MM.1S (cell line): ENCODE results near the gene MYO16.

ENCODE experiments used
- DNase-seq: peaks from one replicate; pipeline ENCODE4 v3.0.0-alpha.2; 2015
- H2AFZ ChIP-seq: fragments of 300-600 bp; sonication (generic); 2 replicates; pipeline ENCODE4 v1.6.0; 2016; ENCODE audit warnings: antibody characterized with exemption, low read length
- H3F3A ChIP-seq: fragments of 300-600 bp; sonication (generic); 2 replicates; pipeline ENCODE4 v1.6.1; 2016; ENCODE audit warnings: mild to moderate bottlenecking, antibody characterized with exemption, low read length, moderate library complexity, mixed read lengths; ENCODE audit not compliant: insufficient read depth
- H3K27ac ChIP-seq: fragments of 300-600 bp; sonication (generic); 2 replicates; pipeline ENCODE4 v1.5.1; 2016; ENCODE audit warnings: mild to moderate bottlenecking, low read length
- H3K27me3 ChIP-seq: fragments of 300-600 bp; sonication (generic); replicated peaks from 2 replicates; pipeline ENCODE4 v1.6.0; 2016; ENCODE audit warnings: low read length; ENCODE audit not compliant: insufficient read depth
- H3K36me3 ChIP-seq: fragments of 300-600 bp; sonication (generic); replicated peaks from 2 replicates; pipeline ENCODE4 v1.6.1; 2016; ENCODE audit warnings: mild to moderate bottlenecking, low read length, mixed read lengths; ENCODE audit not compliant: insufficient read depth
- H3K4me1 ChIP-seq: fragments of 300-600 bp; sonication (generic); 2 replicates; pipeline ENCODE4 v1.6.1; 2016; ENCODE audit warnings: low read length, mixed read lengths
- H3K4me2 ChIP-seq: fragments of 300-600 bp; sonication (generic); 2 replicates; pipeline ENCODE4 v1.6.0; 2016; ENCODE audit warnings: low read depth, low read length
- H3K4me3 ChIP-seq: fragments of 300-600 bp; sonication (generic); 2 replicates; pipeline ENCODE4 v1.5.1; 2016; ENCODE audit warnings: low read length, mixed read lengths
- H3K79me2 ChIP-seq: fragments of 300-600 bp; sonication (generic); 2 replicates; pipeline ENCODE4 v1.6.1; 2016; ENCODE audit warnings: mixed run types, low read length, mixed read lengths
- H3K9ac ChIP-seq: fragments of 300-600 bp; sonication (generic); 2 replicates; pipeline ENCODE4 v1.6.1; 2016; ENCODE audit warnings: low read length, mixed read lengths
- H3K9me2 ChIP-seq: fragments of 300-600 bp; sonication (generic); replicated peaks from 2 replicates; pipeline ENCODE4 v1.6.1; 2016; ENCODE audit warnings: mild to moderate bottlenecking, low read length, mixed read lengths; ENCODE audit not compliant: insufficient read depth
- H3K9me3 ChIP-seq: fragments of 300-600 bp; sonication (generic); replicated peaks from 2 replicates; pipeline ENCODE4 v1.6.1; 2016; ENCODE audit warnings: mild to moderate bottlenecking, low read length, mixed read lengths; ENCODE audit not compliant: insufficient read depth
- H4K20me1 ChIP-seq: fragments of 300-600 bp; sonication (generic); 2 replicates; pipeline ENCODE4 v1.6.1; 2016; ENCODE audit warnings: mild to moderate bottlenecking, low read length, moderate library complexity, mixed read lengths; ENCODE audit not compliant: insufficient read depth
- CTCF ChIP-seq: fragments of 300-600 bp; sonication (generic); IDR thresholded peaks from 2 replicates; pipeline ENCODE4 v1.5.1; 2016; ENCODE audit warnings: antibody characterized with exemption, low read length, mixed read lengths
- EZH2 ChIP-seq: fragments of 300-600 bp; sonication (generic); optimal IDR thresholded peaks from 2 replicates; pipeline ENCODE3; 2017; ENCODE audit warnings: low read depth, mild to moderate bottlenecking, antibody characterized with exemption, low read length, mixed read lengths
- EZH2phosphoT487 ChIP-seq: fragments of 300-600 bp; sonication (generic); IDR thresholded peaks from 2 replicates; pipeline ENCODE4 v1.6.1; 2018; ENCODE audit warnings: antibody characterized with exemption, low read length

Gene MYO16

GRCh38 chr13:108950333-108951010, 321.1 kb downstream of the MYO16 start:
- H3K27ac ChIP-seq = no peak overlapping the region
- no peaks in the 10 kb centered on the region for H3K9me3 ChIP-seq
- H3K79me2 ChIP-seq = no peaks in the 10 kb centered on the region
- no peaks in the 10 kb centered on the region for H3K36me3 ChIP-seq
- no peak for DNase-seq
- no peaks in the 10 kb centered on the region for H4K20me1 ChIP-seq
- H3K9ac ChIP-seq = no peak overlapping the region
- H3F3A ChIP-seq = no peaks in the 10 kb centered on the region
- no peak overlapping the region for H3K4me2 ChIP-seq
- no peaks in the 10 kb centered on the region for H3K4me1 ChIP-seq
- no peak overlapping the region for H3K4me3 ChIP-seq
- H2AFZ ChIP-seq = no peak overlapping the region
- TF ChIP-seq EZH2 (no peak), EZH2phosphoT487 (no peak), CTCF (no peak)
- H3K27me3 ChIP-seq = no peaks in the 10 kb centered on the region
- H3K9me2 ChIP-seq = no peaks in the 10 kb centered on the region

GRCh38 chr13:108955741-108956140, 326.3 kb downstream of the MYO16 start:
- Histone ChIP-seq H3K4me3 (no peak overlapping the region), H4K20me1 (no peaks in the 10 kb centered on the region), H3F3A (no peaks in the 10 kb centered on the region), H3K79me2 (no peaks in the 10 kb centered on the region), H3K27me3 (no peaks in the 10 kb centered on the region), H3K4me1 (no peaks in the 10 kb centered on the region), H3K36me3 (no peaks in the 10 kb centered on the region), H2AFZ (no peak overlapping the region), H3K9ac (no peak overlapping the region), H3K27ac (no peak overlapping the region), H3K9me2 (no peaks in the 10 kb centered on the region), H3K9me3 (no peaks in the 10 kb centered on the region), H3K4me2 (no peak overlapping the region)
- TF ChIP-seq CTCF = no peak
- TF ChIP-seq EZH2 = no peak
- TF ChIP-seq EZH2phosphoT487 = no peak
- DNase-seq = no peak

- Histone ChIP-seq H3K27me3 (no peaks in the 10 kb centered on the region), H4K20me1 (no peaks in the 10 kb centered on the region), H3K4me3 (no peak overlapping the region), H3F3A (no peaks in the 10 kb centered on the region), H3K79me2 (no peaks in the 10 kb centered on the region), H3K4me2 (no peak overlapping the region), H3K27ac (no peak overlapping the region), H3K9me3 (no peaks in the 10 kb centered on the region), H3K4me1 (no peaks in the 10 kb centered on the region), H2AFZ (no peak overlapping the region), H3K9me2 (no peaks in the 10 kb centered on the region), H3K9ac (no peak overlapping the region), H3K36me3 (no peaks in the 10 kb centered on the region)
- no peak for DNase-seq
- TF ChIP-seq EZH2phosphoT487 (no peak), CTCF (no peak), EZH2 (no peak)
These were observed 328.1 kb downstream of the MYO16 start for GRCh38 chr13:108957369-108958012.
